GM19372 (cell line): ENCODE measurements around the gene NAGA.
"Not testable (repeated sequence)": the region's sequence is repeated elsewhere in the genome, so short reads cannot be mapped to it uniquely, and the experiment has no call there.

ENCODE experiments used
- ATAC-seq: cut with Tn5 transposase; IDR thresholded peaks from one replicate; pipeline ENCODE4 v1.9.1; 2021; ENCODE audit warnings: mild to moderate bottlenecking, low read depth, moderate library complexity; ENCODE audit not compliant: unreplicated experiment

The NAGA gene

GRCh38 chr22:42070517-42071422 is at the start of gene NAGA:
Gene NAGA (minus strand): TSS chr22:42070812. CDS start chr22:42070297, 515 bp downstream.
- peak; percentile 97 for ATAC-seq

GRCh38 chr22:42116848-42117424 is 46.3 kb upstream of the NAGA start:
- no peak for ATAC-seq

- not testable (repeated sequence) for ATAC-seq
These were observed 44.8 kb upstream of the NAGA start for GRCh38 chr22:42115420-42115830.

- ATAC-seq = no peak
These were observed 44.1 kb upstream of the NAGA start for GRCh38 chr22:42114721-42115120.

- ATAC-seq = not testable (repeated sequence)
These were observed 42.2 kb upstream of the NAGA start for GRCh38 chr22:42112793-42113192.

GRCh38 chr22:42111798-42112197 is 41.2 kb upstream of the NAGA start:
- ATAC-seq = no peak

GRCh38 chr22:42108848-42109247 is 38.2 kb upstream of the NAGA start:
- no peak for ATAC-seq

- ATAC-seq = not testable (repeated sequence)
These were observed 33.8 kb upstream of the NAGA start for GRCh38 chr22:42104332-42104860.

GRCh38 chr22:42101199-42101598 is 30.6 kb upstream of the NAGA start:
- no peak for ATAC-seq

- no peak for ATAC-seq
These were observed 20.8 kb upstream of the NAGA start for GRCh38 chr22:42091455-42091782.

- peak; percentile 96 for ATAC-seq
These were observed 20.2 kb upstream of the NAGA start, which contains the start of gene NDUFA6 for GRCh38 chr22:42090596-42091454. Gene NDUFA6 (minus strand): TSS chr22:42090772. CDS start chr22:42090744, 28 bp downstream.

- no peak for ATAC-seq
These were observed 15.4 kb upstream of the NAGA start for GRCh38 chr22:42086051-42086450.

- ATAC-seq = no peak
These were observed 14.3 kb upstream of the NAGA start for GRCh38 chr22:42084874-42085273.

- ATAC-seq = no peak
These were observed 12.5 kb upstream of the NAGA start for GRCh38 chr22:42083119-42083518.

GRCh38 chr22:42080287-42080686 is 9.7 kb upstream of the NAGA start:
- no peak for ATAC-seq

- peak; percentile 81 for ATAC-seq
These were observed 9.0 kb upstream of the NAGA start, which contains the start of gene SMDT1 for GRCh38 chr22:42079319-42080251. Gene SMDT1 (plus strand): TSS chr22:42079700. CDS start chr22:42079769, 69 bp downstream.

GRCh38 chr22:42078469-42079318 is 8.1 kb upstream of the NAGA start:
- peak; percentile 11 for ATAC-seq

GRCh38 chr22:42077486-42078125 is 7.0 kb upstream of the NAGA start:
- no peak for ATAC-seq
